Measurements from ENCODE around the gene CCDC170.

The CCDC170 gene

GRCh38 chr6:151627689-151628444 lies 134.1 kb downstream of the CCDC170 start:
- DNase-seq (no peak), ATAC-seq (replicated peaks) (peak; percentile 38 to 43)
- Mint-ChIP-seq H3K4me3 (no peak overlapping the region), H3K27me3 (no peaks in the 10 kb centered on the region), H3K9me3 (peaks cover 0 to 2% of the 10 kb centered on the region in 2 donors), H3K36me3 (no peaks in the 10 kb centered on the region), H3K4me1 (no peaks in the 10 kb centered on the region), H3K27ac (no peak overlapping the region)

DNA sequence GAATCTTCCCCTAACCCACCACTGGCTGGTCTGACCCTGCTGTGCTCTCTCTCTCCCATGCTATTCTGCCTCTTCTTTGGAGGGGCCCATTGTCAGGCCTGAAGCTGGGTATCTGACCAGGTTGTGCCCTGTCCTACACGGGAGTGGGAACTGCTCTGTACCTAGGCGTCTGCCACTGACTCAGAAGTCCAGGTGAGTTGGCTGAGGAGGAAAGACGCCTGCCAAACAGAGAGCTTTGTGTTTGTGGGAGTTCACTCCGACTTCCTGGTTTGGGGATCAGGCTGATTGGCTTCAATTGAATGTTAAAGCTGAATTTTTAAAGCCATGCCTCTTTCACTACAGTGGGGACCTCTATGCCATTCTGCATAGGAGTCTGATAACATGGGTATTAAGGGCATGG lies 136.0 kb downstream of the CCDC170 start:
- Mint-ChIP-seq H3K27ac (no peak overlapping the region), H3K9me3 (peaks cover 0 to 2% of the 10 kb centered on the region in 2 donors), H3K27me3 (no peaks in the 10 kb centered on the region), H3K4me3 (no peak overlapping the region), H3K36me3 (no peaks in the 10 kb centered on the region), H3K4me1 (no peaks in the 10 kb centered on the region)
- no peak for ATAC-seq (replicated peaks)
- no peak for DNase-seq

DNA sequence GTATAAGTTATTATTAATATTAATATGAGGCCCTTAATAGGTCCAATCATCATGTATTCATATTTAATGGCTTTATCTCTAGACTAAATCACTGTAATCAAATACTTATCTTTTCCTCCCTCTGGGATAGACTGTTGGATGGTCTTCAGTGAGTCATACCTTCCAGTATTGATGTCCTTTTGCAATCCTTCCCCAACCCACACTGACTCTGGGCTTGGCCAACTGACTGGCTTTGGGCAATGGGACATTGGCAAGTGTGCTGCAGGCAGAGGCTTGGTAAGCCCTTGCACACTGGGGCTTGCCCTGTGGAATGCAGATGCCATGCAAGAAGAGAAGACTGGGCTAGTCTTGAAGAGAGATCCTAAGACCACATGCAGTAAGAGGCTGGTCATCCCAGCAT lies 136.6 kb downstream of the CCDC170 start:
- no peak overlapping the region for H3K27ac Mint-ChIP-seq
- no peak overlapping the region for H3K4me3 Mint-ChIP-seq
- DNase-seq (no peak), ATAC-seq (replicated peaks) (no peak)
- H3K27me3 Mint-ChIP-seq, result no peaks in the 10 kb centered on the region
- peaks cover 0 to 2% of the 10 kb centered on the region in 2 donors for H3K9me3 Mint-ChIP-seq
- H3K36me3 Mint-ChIP-seq, result no peaks in the 10 kb centered on the region
- no peaks in the 10 kb centered on the region for H3K4me1 Mint-ChIP-seq

DNA sequence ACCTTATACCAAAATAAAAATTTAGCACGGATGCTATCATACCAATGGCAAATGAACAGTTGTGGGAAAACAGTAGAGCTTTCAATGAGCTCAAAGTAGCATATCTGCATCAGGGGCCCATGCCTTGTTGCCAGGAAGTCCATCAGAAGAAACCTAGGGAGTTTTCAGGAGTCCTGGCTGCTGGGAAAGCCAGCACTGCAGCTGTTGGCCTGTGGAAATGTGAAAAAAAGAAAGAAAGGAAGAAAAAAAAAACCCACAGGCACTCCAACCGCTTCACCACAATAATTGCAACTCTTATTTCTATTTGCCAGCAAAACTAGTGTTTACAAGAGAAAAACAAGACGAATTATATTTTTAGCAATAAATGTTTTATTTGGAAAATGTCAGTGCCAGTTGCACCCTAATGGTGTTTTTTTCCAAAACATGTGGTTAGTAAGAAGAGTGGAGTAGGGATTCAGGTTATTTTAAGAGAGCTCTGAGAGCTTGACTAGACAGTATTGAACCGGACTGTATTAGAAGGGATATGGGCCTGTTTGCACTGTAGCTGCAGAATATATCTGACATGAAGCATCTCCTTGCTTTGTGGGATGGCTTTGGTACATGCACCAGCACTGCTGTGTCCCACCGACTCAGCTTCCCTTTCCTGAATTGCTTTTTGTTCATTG lies 137.3 kb downstream of the CCDC170 start:
- no peak for DNase-seq
- Mint-ChIP-seq H3K36me3 (no peaks in the 10 kb centered on the region), H3K4me1 (no peaks in the 10 kb centered on the region), H3K27ac (no peak overlapping the region), H3K4me3 (no peak overlapping the region), H3K27me3 (peaks cover 0 to 4% of the 10 kb centered on the region in 2 donors), H3K9me3 (peaks cover 0 to 2% of the 10 kb centered on the region in 2 donors)
- ATAC-seq (replicated peaks), result no peak

GRCh38 chr6:151632415-151632987 lies 138.7 kb downstream of the CCDC170 start:
- Mint-ChIP-seq H3K9me3 (peaks cover 0 to 2% of the 10 kb centered on the region in 2 donors), H3K4me1 (no peaks in the 10 kb centered on the region), H3K27ac (no peak overlapping the region), H3K36me3 (no peaks in the 10 kb centered on the region), H3K4me3 (no peak overlapping the region), H3K27me3 (peaks cover 0 to 6% of the 10 kb centered on the region in 2 donors)
- ATAC-seq (replicated peaks), result no peak
- DNase-seq, result no peak

GRCh38 chr6:151633526-151634335 lies 139.9 kb downstream of the CCDC170 start:
- Mint-ChIP-seq H3K4me3 (no peak overlapping the region), H3K4me1 (no peaks in the 10 kb centered on the region), H3K36me3 (no peaks in the 10 kb centered on the region), H3K9me3 (peaks cover 0 to 4% of the 10 kb centered on the region in 2 donors), H3K27me3 (peaks cover 4 to 6% of the 10 kb centered on the region in 2 donors), H3K27ac (no peak overlapping the region)
- DNase-seq, result no peak
- ATAC-seq (replicated peaks), result no peak

DNA sequence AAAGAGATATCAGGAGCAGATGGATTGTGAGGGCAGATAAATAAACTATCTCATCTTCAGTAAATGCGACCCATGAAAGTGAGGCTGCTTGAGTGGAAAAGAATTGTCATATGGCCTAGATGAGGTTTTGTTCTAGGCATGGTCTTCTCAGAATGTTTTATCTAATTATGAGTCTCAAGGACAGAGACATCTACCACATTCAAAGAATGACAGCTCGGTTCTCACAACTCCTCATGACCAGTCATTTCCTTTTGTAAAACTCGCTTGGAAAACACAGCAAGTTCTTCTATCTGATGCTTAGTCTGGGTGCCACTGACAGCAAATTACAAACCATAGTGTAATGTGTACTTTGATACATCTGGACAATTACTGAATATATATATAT lies 140.5 kb downstream of the CCDC170 start:
- Mint-ChIP-seq H3K27ac (no peak overlapping the region), H3K9me3 (peaks cover 0 to 4% of the 10 kb centered on the region in 2 donors), H3K27me3 (peaks cover 4 to 6% of the 10 kb centered on the region in 2 donors), H3K4me1 (no peaks in the 10 kb centered on the region), H3K36me3 (no peaks in the 10 kb centered on the region), H3K4me3 (no peak overlapping the region)
- ATAC-seq (replicated peaks) (no peak), DNase-seq (no peak)

DNA sequence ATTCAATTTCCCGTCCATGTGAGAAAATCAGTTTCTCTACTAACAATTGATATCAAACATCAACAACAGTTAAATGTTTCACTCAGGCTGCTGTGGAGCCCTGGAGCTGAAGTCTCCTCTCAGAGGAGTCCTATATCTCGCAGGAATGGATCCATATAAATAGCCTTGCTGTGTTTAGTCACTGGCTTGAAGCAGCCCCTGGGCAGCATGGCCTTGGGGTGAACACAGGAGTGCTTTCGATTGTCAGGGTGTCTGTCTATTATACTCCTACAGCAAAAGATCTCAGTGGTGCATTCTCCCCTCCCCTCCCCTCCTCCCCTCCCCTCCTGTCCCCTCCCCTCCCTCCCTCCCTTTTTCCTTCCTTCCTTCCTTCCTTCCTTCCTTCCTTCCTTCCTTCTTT lies 141.9 kb downstream of the CCDC170 start:
- peaks cover 6 to 8% of the 10 kb centered on the region in 2 donors for H3K9me3 Mint-ChIP-seq
- no peak for ATAC-seq (replicated peaks)
- H3K4me1 Mint-ChIP-seq, result no peaks in the 10 kb centered on the region
- no peak overlapping the region for H3K4me3 Mint-ChIP-seq
- H3K36me3 Mint-ChIP-seq, result no peaks in the 10 kb centered on the region
- H3K27me3 Mint-ChIP-seq, result peaks cover 6 to 9% of the 10 kb centered on the region in 2 donors
- DNase-seq, result no peak
- H3K27ac Mint-ChIP-seq, result no peak overlapping the region

DNA sequence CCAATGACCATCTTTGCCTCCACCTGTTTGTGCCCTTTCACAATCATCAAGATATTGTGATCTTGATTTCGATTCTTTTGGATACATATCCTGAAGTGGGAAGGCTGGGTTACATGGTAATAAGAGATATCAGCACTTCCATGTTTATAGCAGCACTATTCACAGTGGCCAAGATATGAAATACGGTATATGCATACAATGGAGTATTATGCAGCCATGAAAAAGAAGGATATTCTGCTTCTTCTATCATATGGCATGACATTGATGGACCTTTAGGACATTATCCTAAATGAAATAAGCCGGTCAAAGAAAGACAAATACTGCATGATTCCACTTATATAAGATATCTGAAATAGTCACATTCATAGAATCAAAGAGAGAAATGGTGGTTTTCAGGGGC lies 144.0 kb downstream of the CCDC170 start:
- no peak for ATAC-seq (replicated peaks)

DNA sequence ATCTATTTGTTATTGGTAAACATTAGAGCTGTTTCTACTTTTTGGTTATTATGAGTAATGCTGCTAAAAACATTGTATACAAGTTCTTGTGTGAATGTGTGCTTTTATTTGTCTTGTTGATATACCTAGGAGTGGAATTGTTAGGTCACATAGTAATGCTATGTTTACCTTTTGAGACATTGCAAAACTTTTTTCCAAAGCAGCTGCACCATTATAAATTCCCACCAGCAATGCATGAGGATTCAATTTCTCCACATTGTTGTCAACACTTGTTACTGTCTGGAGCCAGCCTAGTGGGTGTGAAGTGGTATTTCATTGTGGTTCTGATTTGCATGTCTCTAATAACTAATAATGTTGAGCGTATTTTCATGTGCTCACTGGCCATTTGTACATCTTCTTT lies 145.9 kb downstream of the CCDC170 start:
- Mint-ChIP-seq H3K27ac (no peak overlapping the region), H3K36me3 (no peaks in the 10 kb centered on the region), H3K4me3 (no peak overlapping the region), H3K4me1 (no peaks in the 10 kb centered on the region), H3K9me3 (peaks cover 9% of the 10 kb centered on the region in 2 donors), H3K27me3 (peaks cover 6 to 17% of the 10 kb centered on the region in 2 donors)
- DNase-seq (no peak), ATAC-seq (replicated peaks) (no peak)

More for the DNA sequence above, 144.0 kb downstream of the CCDC170 start:
- H3K36me3 Mint-ChIP-seq, result no peaks in the 10 kb centered on the region
- no peak overlapping the region for H3K27ac Mint-ChIP-seq
- no peak overlapping the region for H3K4me3 Mint-ChIP-seq
- peaks cover 6 to 9% of the 10 kb centered on the region in 2 donors for H3K27me3 Mint-ChIP-seq
- DNase-seq, result no peak
- H3K4me1 Mint-ChIP-seq, result no peaks in the 10 kb centered on the region
- H3K9me3 Mint-ChIP-seq, result peaks cover 9% of the 10 kb centered on the region in 2 donors

- no peaks in the 10 kb centered on the region for H3K36me3 Mint-ChIP-seq
- peaks cover 9% of the 10 kb centered on the region in 2 donors for H3K9me3 Mint-ChIP-seq
These were observed 147.2 kb downstream of the CCDC170 start for GRCh38 chr6:151641028-151641427.

DNA sequence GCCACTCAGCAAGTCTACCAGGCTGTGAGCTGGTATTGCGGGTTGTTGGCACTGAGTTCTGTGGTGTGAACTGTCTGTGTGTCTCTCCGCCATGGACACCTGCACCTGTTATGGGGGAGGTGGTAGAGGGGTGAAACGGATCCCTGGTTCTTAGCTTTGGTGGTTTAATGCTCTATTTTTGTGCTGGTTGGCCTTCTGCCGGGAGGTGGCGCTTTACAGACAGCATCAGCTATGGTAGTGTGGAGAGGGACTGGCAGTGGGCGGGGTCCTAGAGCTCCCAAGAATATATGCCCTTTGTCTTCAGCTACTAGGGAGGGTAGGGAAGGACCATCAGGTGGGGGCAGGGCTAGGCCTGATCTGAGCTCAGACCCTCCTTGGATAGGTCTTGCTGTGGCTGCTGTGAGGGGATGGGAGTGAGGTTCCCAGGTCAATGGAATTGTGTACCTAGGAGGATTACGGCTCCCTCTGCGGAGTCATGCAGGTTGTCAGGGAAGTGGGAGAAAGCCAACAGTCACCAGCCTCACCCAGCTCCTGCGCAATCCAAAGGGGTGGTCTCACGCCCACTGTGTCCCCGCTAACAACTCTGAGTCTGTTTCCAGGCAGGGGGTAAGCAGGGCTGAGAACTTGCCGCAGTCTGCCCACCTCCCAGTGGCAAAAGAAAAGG lies 154.3 kb downstream of the CCDC170 start:
- ATAC-seq (replicated peaks), result no peak
- H3K9me3 Mint-ChIP-seq, result peaks cover 0 to 1% of the 10 kb centered on the region in 2 donors
- H3K4me1 Mint-ChIP-seq, result no peaks in the 10 kb centered on the region
- H3K4me3 Mint-ChIP-seq, result no peak overlapping the region
- no peak for DNase-seq
- no peak overlapping the region for H3K27ac Mint-ChIP-seq
- H3K36me3 Mint-ChIP-seq, result no peaks in the 10 kb centered on the region
- H3K27me3 Mint-ChIP-seq, result peaks cover 16 to 22% of the 10 kb centered on the region in 2 donors

More at GRCh38 chr6:151641028-151641427, 147.2 kb downstream of the CCDC170 start:
- Mint-ChIP-seq H3K4me1 (no peaks in the 10 kb centered on the region), H3K27ac (no peak overlapping the region), H3K27me3 (peaks cover 13 to 17% of the 10 kb centered on the region in 2 donors), H3K4me3 (no peak overlapping the region)
- DNase-seq (no peak), ATAC-seq (replicated peaks) (no peak)

GRCh38 chr6:151649835-151650234 lies 156.0 kb downstream of the CCDC170 start:
- peaks cover 12 to 28% of the 10 kb centered on the region in 2 donors for H3K27me3 Mint-ChIP-seq
- no peaks in the 10 kb centered on the region for H3K4me1 Mint-ChIP-seq
- ATAC-seq (replicated peaks) (no peak), DNase-seq (no peak)
- H3K9me3 Mint-ChIP-seq, result peaks cover 5 to 7% of the 10 kb centered on the region in 2 donors
- peaks cover 4% of the 10 kb centered on the region in 2 donors for H3K36me3 Mint-ChIP-seq
- no peak overlapping the region for H3K27ac Mint-ChIP-seq
- H3K4me3 Mint-ChIP-seq, result no peak overlapping the region

DNA sequence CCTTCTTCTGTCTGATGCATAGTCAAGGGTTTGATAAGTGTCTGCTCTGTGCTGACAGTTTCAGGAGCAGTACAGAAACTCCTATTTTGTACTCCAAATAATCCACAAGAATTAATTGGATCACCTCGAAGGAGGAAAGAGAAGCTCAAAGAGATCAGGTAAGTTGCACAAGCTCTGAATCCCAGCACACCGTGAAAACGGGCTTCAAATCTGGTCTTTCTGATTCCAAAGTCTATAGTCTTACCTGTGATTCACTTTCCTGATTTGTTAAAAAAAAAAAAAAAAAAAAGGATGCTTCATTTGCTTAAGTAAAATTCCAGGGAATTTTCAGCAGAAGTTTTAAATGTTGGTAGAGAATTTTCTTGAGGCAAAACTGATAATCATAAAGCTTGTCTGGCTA lies 157.8 kb downstream of the CCDC170 start:
- no peak for ATAC-seq (replicated peaks)
- H3K27ac Mint-ChIP-seq, result no peak overlapping the region

More for the DNA sequence above, 157.8 kb downstream of the CCDC170 start:
- DNase-seq, result no peak
- Mint-ChIP-seq H3K36me3 (peaks cover 4% of the 10 kb centered on the region in 2 donors), H3K9me3 (peaks cover 5 to 9% of the 10 kb centered on the region in 2 donors), H3K4me1 (no peaks in the 10 kb centered on the region), H3K27me3 (peaks cover 12% of the 10 kb centered on the region in 2 donors), H3K4me3 (no peak overlapping the region)

Data from stimulated activated naive B cell treated with anti-CD40 and anti-IgM and Interleukin-4, amounts not matched to agents 10 μg/mL and 1 μg/mL and 100 μg/mL, for 72 hours (primary cell).